Esophagus muscularis mucosa (tissue), 4 donors: ENCODE data around the gene NPAS3. TPM values are rescaled to one million over a fixed set of nuclear protein-coding genes. Genes with fewer than 3 reads are reported as not detected.

Experiments used
- DNase-seq: peaks from one replicate; pipeline ENCODE4 v3.0.0-alpha.2; 2017; ENCODE audit errors: extremely low spot score
- H3K27ac ChIP-seq, 4 donors: fragments of 200-600 bp; sonication (generic); replicated peaks in 1 of 4; 1 replicate in 3 of 4; 2 replicates in 1 of 4; pipeline ENCODE4 v1.5.1; 2016 to 2019; ENCODE audit warnings: mild to moderate bottlenecking in 1 of 4
- H3K27me3 ChIP-seq, 4 donors: fragments of 200-600 bp; sonication (generic); one replicate each; pipeline versions ENCODE4 v1.5.1 to v1.6.0; 2016 to 2019
- H3K36me3 ChIP-seq, 4 donors: fragments of 200-600 bp; sonication (generic); one replicate each; pipeline ENCODE4 v1.5.1; 2016 to 2019
- H3K4me1 ChIP-seq, 4 donors: fragments of 200-600 bp; sonication (generic); one replicate each; pipeline ENCODE4 v1.5.1; 2016 to 2019
- H3K4me3 ChIP-seq, 4 donors: fragments of 200-600 bp; sonication (generic); 1 replicate in 2 of 4; 2 replicates in 2 of 4; pipeline ENCODE4 v1.5.1; 2016 to 2019; ENCODE audit warnings: mild to moderate bottlenecking in 4 of 4, moderate library complexity in 1 of 4
- H3K9me3 ChIP-seq, 4 donors: fragments of 200-600 bp; sonication (generic); 1 replicate in 3 of 4; 2 replicates in 1 of 4; pipeline ENCODE4 v1.5.1; 2016 to 2019
- CTCF ChIP-seq, 3 experiments: fragments of 200-600 bp in 2 of 3; fragments of 450-650 bp in 1 of 3; sonication (generic) in 2 of 3; IDR thresholded peaks; one replicate each; pipeline ENCODE4 v1.5.1; 2017 to 2019; ENCODE audit warnings: antibody characterized with exemption in 3 of 3, mild to moderate bottlenecking in 2 of 3, moderate library complexity in 1 of 3
- EP300 ChIP-seq: sonication (generic); formaldehyde crosslinking; IDR thresholded peaks from one replicate; pipeline ENCODE4 v1.6.1; 2017; ENCODE audit warnings: antibody characterized with exemption
- POLR2A ChIP-seq: fragments of 450-650 bp; IDR thresholded peaks from one replicate; pipeline ENCODE4 v1.6.1; 2017; ENCODE audit warnings: antibody characterized with exemption, moderate library complexity, mild to moderate bottlenecking, low read depth
- POLR2AphosphoS5 ChIP-seq, 2 donors: sonication (generic); formaldehyde crosslinking; IDR thresholded peaks; one replicate each; pipeline ENCODE4 v1.6.1; 2017; ENCODE audit warnings: antibody characterized with exemption in 2 of 2
- whole genome bisulfite sequencing: methylation state at CpG from one replicate; pipeline ENCODE4 v1.1.5; 2018; 5-methylcytosine and 5-hydroxymethylcytosine counted together
- intact Hi-C: fragments of 100-400 bp; cut with DNase I; formaldehyde crosslinking; loops from one replicate; pipeline ENCODE4 v1.15.1; 2023
- total RNA-seq, 4 donors: library from RNA; depleted of rRNA; stranded (reverse); fragments of >200 nt; gene quantifications; one replicate each; pipeline versions ENCODE4 v1.1.0 to v1.2.1, GENCODE V29; 2016

Gene NPAS3
- total RNA-seq, 4 donors from 2014 or later = 3.3 to 7.3 (median 5.8) TPM

- Histone ChIP-seq H3K36me3 (no peaks in the 10 kb centered on the region), H3K27me3 (no peaks in the 10 kb centered on the region), H3K9me3 (no peaks in the 10 kb centered on the region), H3K4me1 (no peaks in the 10 kb centered on the region), H3K27ac (no peak overlapping the region), H3K4me3 (no peak overlapping the region)
- intact Hi-C loops = no loop called here
- TF ChIP-seq CTCF (IDR thresholded peaks at IDR 0.05) = no peak
- no peak for TF ChIP-seq POLR2A
- no peak for TF ChIP-seq EP300
- 82% methylated on average over 3 of the region's 3 CpGs for WGBS
- no peak for DNase-seq
Observed at GRCh38 chr14:33414041-33414440, 475.4 kb downstream of the NPAS3 start.

DNA sequence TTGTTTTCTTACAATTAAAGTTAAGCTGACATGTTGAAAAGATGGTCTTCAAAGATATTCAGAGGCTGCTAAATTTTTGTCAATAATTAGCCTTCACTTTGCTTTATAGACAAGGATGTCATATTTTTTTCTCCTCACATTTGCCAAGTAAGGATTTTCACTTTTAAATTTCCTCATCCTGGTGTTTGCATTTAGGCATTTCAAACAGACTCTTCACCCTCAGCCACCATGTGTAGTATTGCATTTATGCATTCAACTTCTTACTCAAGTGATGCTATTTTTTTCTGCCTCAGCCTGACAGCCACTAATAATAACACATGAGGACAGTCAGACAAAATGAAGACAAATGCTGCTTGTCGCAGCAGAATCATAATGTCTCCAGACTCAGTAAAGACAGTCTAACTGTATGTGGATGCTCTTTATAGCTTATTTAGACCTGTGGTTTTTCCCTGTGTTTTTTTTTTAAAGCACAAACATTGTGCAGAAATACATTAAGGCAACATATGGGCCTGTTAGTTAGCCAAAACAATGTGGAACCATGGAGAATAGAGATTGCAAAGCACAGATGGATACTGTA, 481.5 kb downstream of the NPAS3 start:
- H3K27me3 ChIP-seq = no peaks in the 10 kb centered on the region
- H3K36me3 ChIP-seq = no peaks in the 10 kb centered on the region
- H3K27ac ChIP-seq = no peak overlapping the region
- 72% methylated on average over 1 of the region's 1 CpG for WGBS
- no peaks in the 10 kb centered on the region for H3K4me1 ChIP-seq
- TF ChIP-seq EP300 (no peak), POLR2AphosphoS5 (IDR thresholded peaks at IDR 0.05) (no peak), CTCF (IDR thresholded peaks at IDR 0.05) (no peak), POLR2A (no peak)
- intact Hi-C loops = no loop called here
- no peak overlapping the region for H3K4me3 ChIP-seq
- no peaks in the 10 kb centered on the region for H3K9me3 ChIP-seq
- DNase-seq = no peak

GRCh38 chr14:33430414-33431035, 491.8 kb downstream of the NPAS3 start:
- WGBS = 87% methylated on average over 7 of the region's 7 CpGs
- intact Hi-C loops = no loop called here

GRCh38 chr14:33432407-33433023, 493.8 kb downstream of the NPAS3 start:
- no peaks in the 10 kb centered on the region for H3K9me3 ChIP-seq
- no peaks in the 10 kb centered on the region for H3K27me3 ChIP-seq
- TF ChIP-seq POLR2AphosphoS5 (IDR thresholded peaks at IDR 0.05) = no peak
- TF ChIP-seq CTCF (IDR thresholded peaks at IDR 0.05) = peak; percentile 31 to 46 (median 44)
- no peak for TF ChIP-seq EP300
- no peak for TF ChIP-seq POLR2A
- no peak for DNase-seq
- no peak overlapping the region for H3K27ac ChIP-seq
- no peaks in the 10 kb centered on the region for H3K4me1 ChIP-seq
- intact Hi-C loops = no loop called here
- no peaks in the 10 kb centered on the region for H3K36me3 ChIP-seq
- WGBS = 45% methylated on average over 3 of the region's 3 CpGs
- H3K4me3 ChIP-seq = no peak overlapping the region

More at GRCh38 chr14:33430414-33431035, 491.8 kb downstream of the NPAS3 start:
- H3K4me1 ChIP-seq = no peaks in the 10 kb centered on the region
- H3K36me3 ChIP-seq = no peaks in the 10 kb centered on the region
- H3K4me3 ChIP-seq = no peak overlapping the region
- no peak for DNase-seq
- H3K27me3 ChIP-seq = no peaks in the 10 kb centered on the region
- no peak for TF ChIP-seq CTCF (IDR thresholded peaks at IDR 0.05)
- no peak for TF ChIP-seq POLR2A
- TF ChIP-seq POLR2AphosphoS5 (IDR thresholded peaks at IDR 0.05) = no peak
- TF ChIP-seq EP300 = no peak
- H3K9me3 ChIP-seq = no peaks in the 10 kb centered on the region
- no peak overlapping the region for H3K27ac ChIP-seq
